Urinary bladder (tissue), 4 donors: ENCODE results near the gene ITPRID1. TPM values are rescaled to one million over a fixed set of nuclear protein-coding genes. Genes with fewer than 3 reads are reported as not detected.

ENCODE experiments used
- DNase-seq: peaks from one replicate; pipeline ENCODE4 v3.0.0-alpha.2; 2015; ENCODE audit errors: extremely low spot score
- H3K27ac ChIP-seq: one replicate; pipeline ENCODE4 v1.5.1; 2013; ENCODE audit warnings: low read depth, mild to moderate bottlenecking, moderate library complexity
- H3K36me3 ChIP-seq: one replicate; pipeline ENCODE4 v1.6.1; 2013; ENCODE audit warnings: mild to moderate bottlenecking, moderate library complexity; ENCODE audit not compliant: insufficient read depth
- H3K4me1 ChIP-seq: one replicate; pipeline ENCODE4 v1.6.1; 2013; ENCODE audit warnings: mild to moderate bottlenecking, moderate library complexity; ENCODE audit not compliant: insufficient read depth
- H3K4me3 ChIP-seq: one replicate; pipeline ENCODE4 v1.5.1; 2013; ENCODE audit warnings: low read depth, low read length
- WGBS: extraction: QIAGEN DNeasy Blood & Tissue Kit; methylation state at CpG from one replicate; pipeline ENCODE4 v1.1.7; 2013; 5-methylcytosine and 5-hydroxymethylcytosine counted together
- polyA plus RNA-seq: library from polyadenylated mRNA; stranded (reverse); fragments of 200-250 nt; gene quantifications from one replicate; pipeline ENCODE4 v1.2.3, GENCODE V29; 2013
- total RNA-seq: library from RNA; depleted of rRNA; stranded (reverse); fragments of >200 nt; gene quantifications from one replicate; pipeline ENCODE4 v1.2.3, GENCODE V29; 2014
- donor health status: healthy with polysubstance abuse.
- donor health status: healthy.

ITPRID1 gene
- total and polyA plus RNA-seq, 2 donors = not detected

GRCh38 chr7:31613604-31614003 is 99.7 kb downstream of the ITPRID1 start:
- H3K27ac ChIP-seq = no peak overlapping the region
- DNase-seq = no peak
- 59% methylated on average over 1 of the region's 1 CpG for WGBS
- H3K4me3 ChIP-seq = no peak overlapping the region
- no peaks in the 10 kb centered on the region for H3K36me3 ChIP-seq
- no peaks in the 10 kb centered on the region for H3K4me1 ChIP-seq

DNA sequence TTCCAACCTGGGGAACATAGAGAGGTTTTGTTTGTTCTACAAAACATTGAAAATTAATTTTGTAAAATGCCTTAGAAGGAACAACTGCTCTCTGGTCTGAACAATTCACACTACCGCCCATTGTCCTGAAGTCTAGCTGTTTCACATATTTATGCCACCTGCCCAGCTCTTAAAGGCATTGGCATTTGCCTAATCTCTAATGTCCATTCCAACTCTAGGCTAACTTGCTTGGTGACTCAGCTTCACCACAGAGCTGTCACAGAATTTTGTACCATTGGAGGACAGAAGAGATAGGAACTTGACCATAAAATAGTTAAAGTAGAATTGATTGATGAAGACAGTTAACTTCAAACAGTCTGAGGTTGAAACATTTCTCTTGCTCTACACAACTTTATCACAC is 119.6 kb downstream of the ITPRID1 start:
- H3K4me3 ChIP-seq = no peak overlapping the region
- H3K4me1 ChIP-seq = no peaks in the 10 kb centered on the region
- no peak for DNase-seq
- H3K36me3 ChIP-seq = no peaks in the 10 kb centered on the region
- 84% methylated on average over 1 of the region's 1 CpG for WGBS
- no peak overlapping the region for H3K27ac ChIP-seq

DNA sequence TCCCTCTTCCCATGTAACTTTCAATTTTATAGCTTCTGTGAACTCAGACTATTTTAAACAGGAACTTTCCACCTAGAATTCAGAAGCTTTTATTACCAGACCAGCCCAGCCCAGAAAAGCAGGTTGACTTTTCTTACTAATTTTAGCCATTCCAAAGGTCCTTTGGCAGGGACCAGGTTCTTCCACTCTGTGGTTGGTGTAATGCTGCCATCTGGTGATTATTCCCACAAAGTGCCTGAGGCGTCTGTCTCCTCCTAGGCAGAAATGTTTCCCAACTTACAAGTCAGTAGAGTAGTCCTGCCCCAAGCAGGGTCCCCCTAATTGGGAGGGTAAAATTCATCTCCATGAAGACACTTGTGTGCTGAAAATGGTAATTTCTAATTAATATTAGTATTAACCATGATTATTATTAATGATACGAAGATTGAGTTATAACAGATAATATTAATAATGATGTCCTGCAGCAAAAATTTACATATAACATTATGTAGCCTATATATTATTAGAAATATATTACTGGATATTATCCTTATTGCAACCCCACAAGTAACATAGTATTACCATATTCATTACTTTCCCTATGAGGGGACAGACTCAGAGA is 120.1 kb downstream of the ITPRID1 start:
- Histone ChIP-seq H3K4me1 (no peaks in the 10 kb centered on the region), H3K27ac (no peak overlapping the region), H3K36me3 (no peaks in the 10 kb centered on the region), H3K4me3 (no peak overlapping the region)
- peak; percentile 28 for DNase-seq
- WGBS = 46% methylated on average over 2 of the region's 2 CpGs

DNA sequence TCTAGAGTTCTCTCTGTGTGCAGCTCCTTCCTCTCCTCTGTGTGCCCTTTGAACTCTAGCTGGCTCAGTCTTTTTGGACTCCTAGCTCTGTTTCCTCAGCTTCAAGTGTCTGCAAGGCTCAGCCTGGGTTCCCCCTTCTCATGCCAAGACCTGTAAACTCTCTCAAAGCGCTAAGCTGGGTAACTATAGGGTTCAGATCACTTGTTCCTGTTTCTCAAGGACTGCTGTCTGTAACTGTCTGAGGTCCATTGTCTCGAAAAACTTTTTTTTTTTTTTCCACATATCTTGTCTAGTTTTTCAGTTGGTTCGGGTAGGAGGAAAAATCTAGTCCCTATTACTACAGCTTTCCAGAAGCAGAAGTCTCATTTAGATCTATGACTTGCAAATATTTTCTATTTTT is 126.5 kb downstream of the ITPRID1 start:
- no peaks in the 10 kb centered on the region for H3K36me3 ChIP-seq
- no peak overlapping the region for H3K27ac ChIP-seq
- 78% methylated on average over 3 of the region's 3 CpGs for WGBS
- no peak for DNase-seq
- H3K4me3 ChIP-seq = no peak overlapping the region
- no peaks in the 10 kb centered on the region for H3K4me1 ChIP-seq

DNA sequence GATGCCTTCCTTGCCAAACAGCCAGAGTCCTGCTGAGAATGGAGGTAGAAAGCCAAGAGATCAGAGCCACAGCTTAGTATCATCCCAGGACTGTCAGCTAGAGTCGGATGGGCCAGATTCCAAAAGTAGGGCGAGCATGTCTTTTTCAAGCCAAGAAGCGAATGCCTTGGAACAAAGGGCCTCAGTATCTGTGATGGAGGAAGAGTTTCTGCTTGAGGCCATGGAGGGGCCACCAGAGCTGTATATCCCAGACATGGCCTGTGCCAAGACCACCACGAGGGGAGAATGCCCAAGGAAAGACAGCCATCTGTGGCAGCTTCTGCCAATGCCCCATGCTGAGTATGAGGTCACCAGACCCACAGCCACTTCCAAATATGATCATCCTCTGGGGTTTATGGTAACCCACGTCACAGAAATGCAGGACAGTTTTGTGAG is 128.8 kb downstream of the ITPRID1 start:
- 24% methylated on average over 5 of the region's 5 CpGs for WGBS
- no peak for DNase-seq
- no peak overlapping the region for H3K27ac ChIP-seq
- no peak overlapping the region for H3K4me3 ChIP-seq
- H3K4me1 ChIP-seq = no peaks in the 10 kb centered on the region
- no peaks in the 10 kb centered on the region for H3K36me3 ChIP-seq

DNA sequence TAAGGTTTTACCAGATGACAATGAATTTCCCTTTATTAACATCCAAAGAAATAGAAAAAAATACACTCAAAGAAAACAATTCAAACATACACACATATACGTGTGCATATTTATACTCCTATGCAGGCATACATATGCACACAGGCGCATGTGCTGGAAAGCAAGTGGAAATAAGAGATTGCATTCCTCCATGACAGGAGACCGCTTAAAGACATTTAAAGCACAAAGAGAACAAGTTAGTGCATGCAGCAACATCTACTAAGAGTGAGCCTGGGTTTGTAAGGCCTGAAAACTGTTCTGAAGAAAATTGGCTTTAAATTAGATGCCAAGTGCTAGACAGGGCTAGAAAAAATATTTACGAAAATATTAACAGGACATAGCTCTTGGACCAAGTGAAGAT is 133.1 kb downstream of the ITPRID1 start:
- peak; percentile 11 for DNase-seq
- H3K36me3 ChIP-seq = no peaks in the 10 kb centered on the region
- H3K4me3 ChIP-seq = no peak overlapping the region
- H3K27ac ChIP-seq = no peak overlapping the region
- no peaks in the 10 kb centered on the region for H3K4me1 ChIP-seq
- 86% methylated on average over 4 of the region's 4 CpGs for WGBS

DNA sequence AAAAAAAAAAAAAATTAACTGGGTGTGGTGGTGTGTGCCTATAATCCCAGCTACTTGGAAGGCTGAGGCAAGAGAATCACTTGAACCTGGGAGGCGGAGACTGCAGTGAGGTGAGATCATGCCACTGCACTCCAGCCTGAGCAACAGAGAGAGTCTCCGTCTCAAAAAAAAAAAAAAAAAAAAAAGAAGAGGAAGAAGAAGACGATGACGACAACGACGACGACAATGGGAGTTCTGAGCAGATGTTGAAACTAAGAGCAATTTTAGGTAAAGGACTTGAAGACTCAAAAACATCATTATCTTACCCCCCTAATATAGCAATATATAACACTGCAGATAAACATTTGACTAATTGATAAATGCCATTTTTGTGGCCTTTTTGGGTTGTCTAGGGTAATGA is 133.6 kb downstream of the ITPRID1 start:
- WGBS = 79% methylated on average over 7 of the region's 7 CpGs
- H3K4me1 ChIP-seq = no peaks in the 10 kb centered on the region
- no peak overlapping the region for H3K27ac ChIP-seq
- no peak for DNase-seq
- H3K36me3 ChIP-seq = no peaks in the 10 kb centered on the region
- no peak overlapping the region for H3K4me3 ChIP-seq

- Histone ChIP-seq H3K27ac (no peak overlapping the region), H3K4me1 (no peaks in the 10 kb centered on the region), H3K36me3 (no peaks in the 10 kb centered on the region), H3K4me3 (no peak overlapping the region)
- 93% methylated on average over 1 of the region's 1 CpG for WGBS
- no peak for DNase-seq
Measured at GRCh38 chr7:31648288-31648687, 134.4 kb downstream of the ITPRID1 start.

DNA sequence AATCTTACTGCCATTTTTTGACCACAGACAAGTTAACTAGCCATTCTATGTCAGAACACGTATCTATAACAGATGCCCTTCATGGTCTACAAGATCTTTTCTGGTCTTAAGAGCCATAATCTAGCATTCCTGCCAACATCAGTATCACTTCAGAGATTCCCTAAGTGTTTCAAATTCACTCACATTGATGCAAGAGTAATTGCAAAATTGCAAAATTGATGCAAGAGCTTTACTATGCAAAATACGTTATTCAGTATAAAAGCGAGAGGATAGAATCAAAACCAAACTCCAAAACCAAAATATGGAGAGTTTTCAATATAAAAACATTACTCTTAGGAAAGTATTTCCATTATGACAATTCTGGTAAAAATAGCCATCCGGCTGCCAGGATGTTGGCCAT is 135.0 kb downstream of the ITPRID1 start:
- H3K4me1 ChIP-seq = no peaks in the 10 kb centered on the region
- no peak overlapping the region for H3K4me3 ChIP-seq
- H3K27ac ChIP-seq = no peak overlapping the region
- no peaks in the 10 kb centered on the region for H3K36me3 ChIP-seq
- DNase-seq = no peak
- 92% methylated on average over 4 of the region's 4 CpGs for WGBS

DNA sequence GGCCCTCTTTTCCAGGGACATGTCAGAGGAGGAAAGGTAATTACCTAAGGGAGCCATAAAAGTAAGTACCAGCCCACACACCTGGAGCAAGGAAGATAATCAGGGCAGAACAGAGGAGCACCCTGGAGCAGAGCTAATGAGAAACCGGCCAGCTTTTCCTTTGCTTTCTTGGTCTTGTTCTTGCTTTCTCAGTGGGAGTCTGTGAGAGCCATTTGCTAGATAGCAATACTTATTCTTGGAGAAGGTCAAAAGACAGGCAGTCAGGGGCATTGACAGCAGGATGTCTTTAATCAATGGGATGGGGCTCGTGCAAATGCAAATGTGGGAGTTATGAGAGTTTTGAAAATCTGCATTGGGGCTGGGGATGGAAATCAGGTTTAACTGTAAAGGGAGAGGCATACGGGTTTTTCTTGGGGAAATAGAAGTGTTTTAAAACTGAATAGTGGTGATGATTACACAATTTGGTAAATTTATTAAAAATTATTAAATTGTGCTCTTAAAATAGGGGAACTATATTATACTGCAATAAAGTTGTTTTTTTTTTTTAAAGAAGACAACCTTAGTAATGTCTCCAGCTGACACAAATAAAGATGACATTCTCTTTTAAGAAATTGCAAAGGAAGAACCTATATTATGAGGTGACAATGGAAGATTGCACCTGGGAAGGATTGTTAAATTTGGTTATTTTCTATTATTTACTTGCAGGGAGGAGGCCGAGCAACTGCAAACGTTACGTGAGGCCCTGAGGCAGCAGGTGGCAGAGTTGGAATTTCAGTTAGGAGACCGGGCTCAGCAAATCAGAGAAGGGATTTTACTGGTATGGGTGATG is 137.6 kb downstream of the ITPRID1 start:
- DNase-seq = no peak
- no peaks in the 10 kb centered on the region for H3K4me1 ChIP-seq
- 53% methylated on average over 7 of the region's 7 CpGs for WGBS
- no peak overlapping the region for H3K4me3 ChIP-seq
- no peaks in the 10 kb centered on the region for H3K36me3 ChIP-seq
- no peak overlapping the region for H3K27ac ChIP-seq

DNA sequence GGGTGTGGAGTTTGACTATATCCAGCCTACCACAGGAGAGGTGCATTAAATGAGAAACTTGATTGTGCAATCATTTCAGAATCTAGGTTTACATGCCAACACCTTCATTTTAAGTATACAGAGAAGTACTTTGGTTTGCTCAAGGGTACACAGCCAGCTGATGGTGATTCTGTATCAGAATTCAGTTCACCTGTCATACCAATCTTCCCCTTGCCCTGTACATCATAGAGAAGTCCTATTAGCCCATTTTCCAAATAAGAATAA is 138.1 kb downstream of the ITPRID1 start:
- Histone ChIP-seq H3K4me1 (no peaks in the 10 kb centered on the region), H3K27ac (no peak overlapping the region), H3K4me3 (no peak overlapping the region), H3K36me3 (no peaks in the 10 kb centered on the region)
- DNase-seq = no peak

DNA sequence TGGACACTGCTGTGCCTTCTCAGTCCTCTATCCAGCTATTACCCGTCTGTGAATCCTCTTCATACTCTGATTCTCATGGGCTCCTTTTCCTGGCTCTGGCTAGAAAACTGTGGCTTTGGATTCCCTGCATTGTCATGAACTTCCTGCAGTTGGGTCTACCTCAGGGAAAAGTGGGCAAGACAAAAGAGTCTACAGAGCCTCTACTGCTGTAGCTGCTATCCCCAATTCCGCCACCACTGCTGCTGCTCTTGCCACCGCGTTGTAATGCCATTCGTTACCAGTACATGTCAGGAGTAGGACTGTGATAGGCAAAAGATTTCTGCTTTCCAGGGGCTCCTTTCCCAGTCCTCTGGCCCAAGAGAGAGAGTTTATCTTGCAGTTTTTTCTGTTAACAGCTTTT is 149.2 kb downstream of the ITPRID1 start:
- WGBS = 62% methylated on average over 5 of the region's 5 CpGs
- no peaks in the 10 kb centered on the region for H3K4me1 ChIP-seq
- no peak overlapping the region for H3K4me3 ChIP-seq
- DNase-seq = no peak
- H3K27ac ChIP-seq = no peak overlapping the region
- no peaks in the 10 kb centered on the region for H3K36me3 ChIP-seq

DNA sequence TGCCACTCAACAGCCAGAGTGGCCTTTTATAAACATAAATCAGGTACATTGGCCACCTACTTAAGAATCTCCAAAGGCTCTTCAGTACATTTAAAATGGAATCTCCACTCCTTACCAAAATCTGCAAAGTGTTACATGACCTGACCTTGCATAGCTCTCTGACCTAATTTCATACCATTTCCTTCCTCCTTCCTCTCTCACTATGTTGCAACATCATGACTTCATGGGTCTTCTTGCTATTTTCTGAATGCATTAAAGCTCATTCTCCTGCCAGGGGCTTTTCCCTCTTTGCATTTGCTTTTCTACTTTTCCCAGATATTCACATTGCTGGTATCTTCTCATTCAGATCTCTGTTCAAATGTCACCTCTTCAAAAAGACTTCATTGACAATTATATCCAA is 151.0 kb downstream of the ITPRID1 start:
- no peak for DNase-seq
- H3K4me3 ChIP-seq = no peak overlapping the region
- H3K4me1 ChIP-seq = no peaks in the 10 kb centered on the region
- H3K27ac ChIP-seq = no peak overlapping the region
- H3K36me3 ChIP-seq = no peaks in the 10 kb centered on the region

GRCh38 chr7:31665546-31665945 is 151.7 kb downstream of the ITPRID1 start:
- H3K27ac ChIP-seq = no peak overlapping the region
- no peak overlapping the region for H3K4me3 ChIP-seq
- H3K4me1 ChIP-seq = no peaks in the 10 kb centered on the region
- no peak for DNase-seq
- 83% methylated on average over 1 of the region's 1 CpG for whole genome bisulfite sequencing
- no peaks in the 10 kb centered on the region for H3K36me3 ChIP-seq

DNA sequence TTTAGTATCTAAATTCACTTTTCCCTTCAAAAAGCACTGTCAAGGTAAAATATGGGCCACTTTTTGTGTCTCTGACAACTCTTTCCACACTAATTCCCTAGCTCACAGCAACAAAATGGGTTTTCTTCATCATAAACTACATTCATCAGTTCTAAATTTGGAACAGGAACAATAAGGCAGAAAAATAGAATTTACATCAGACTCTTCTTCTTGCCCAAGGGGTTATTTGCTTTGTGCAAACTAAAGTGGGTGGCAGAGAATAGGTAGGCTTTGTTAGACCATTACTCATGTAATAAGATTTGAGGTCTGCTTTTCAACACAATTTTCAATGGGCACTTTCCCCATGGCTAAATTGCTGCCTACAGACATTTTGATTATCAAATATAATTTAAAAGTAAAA is 155.6 kb downstream of the ITPRID1 start:
- Histone ChIP-seq H3K4me1 (no peaks in the 10 kb centered on the region), H3K4me3 (no peak overlapping the region), H3K27ac (no peak overlapping the region), H3K36me3 (no peaks in the 10 kb centered on the region)
- DNase-seq = no peak
